ENCODE results near the gene GGT1. TPM values are rescaled to one million over a fixed set of nuclear protein-coding genes. Genes with fewer than 3 reads are reported as not detected.
A peak's percentile ranks its signal among the peaks of the same experiment; 100 is the strongest.
"Not testable (repeated sequence)": the region's sequence is repeated elsewhere in the genome, so short reads cannot be mapped to it uniquely, and the experiment has no call there.

The GGT1 gene
- total RNA-seq, 6 donors from 2014 or later = 57.4 to 220 (median 117) TPM

DNA sequence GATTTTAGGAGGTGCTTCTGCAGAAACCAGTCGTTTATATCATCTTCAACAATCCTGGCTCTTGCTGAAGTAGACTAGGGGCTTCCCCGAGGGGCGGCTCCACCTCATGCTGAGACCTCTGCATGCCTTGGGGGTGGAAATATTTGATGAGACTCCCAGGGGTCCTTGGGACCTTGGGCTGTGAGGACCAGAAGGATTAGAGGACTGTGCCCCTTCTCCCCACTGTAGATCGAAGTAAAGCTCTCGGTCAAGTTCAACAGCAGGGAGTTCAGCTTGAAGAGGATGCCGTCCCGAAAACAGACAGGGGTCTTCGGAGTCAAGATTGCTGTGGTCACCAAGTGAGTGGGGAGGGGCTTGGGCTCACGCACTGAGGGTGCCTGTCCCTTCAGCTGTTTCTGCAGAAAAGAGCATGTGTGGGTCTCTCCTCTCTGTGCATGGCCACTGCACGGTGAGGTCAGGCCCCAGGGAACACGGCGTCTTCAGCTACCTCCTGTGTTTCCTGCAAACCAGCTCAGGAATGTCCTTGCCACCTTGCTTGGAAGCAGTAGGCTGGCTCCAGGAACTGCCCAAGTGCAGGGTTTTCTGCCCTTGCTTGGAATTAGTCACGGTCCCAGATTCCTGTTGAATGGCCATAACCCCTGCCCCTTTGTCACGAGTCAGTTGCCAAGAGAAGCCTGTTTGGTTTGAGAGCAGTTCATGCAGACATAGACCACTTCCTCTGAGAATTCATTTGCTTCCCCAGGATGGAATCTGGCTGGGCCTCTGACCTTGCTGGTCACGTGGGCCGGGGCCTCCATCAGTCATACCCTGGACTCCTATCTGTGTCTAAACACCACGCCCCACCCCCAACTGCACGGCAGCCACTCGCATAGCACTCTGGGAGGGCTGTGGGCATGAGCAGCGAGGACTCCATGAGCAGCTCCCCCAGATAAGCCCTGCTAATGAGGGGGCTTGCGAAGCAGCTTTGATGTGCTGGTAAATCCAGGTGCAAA, 42.7 kb downstream of the GGT1 start:
- not testable (repeated sequence) for H3K27ac ChIP-seq, H3K36me3 ChIP-seq, H3K4me1 ChIP-seq, DNase-seq, H3K27me3 ChIP-seq, H3K9me3 ChIP-seq, H3K4me3 ChIP-seq
- peak in 1 of 2 donors; percentile 70 for ATAC-seq (ENCODE audit: low FRiP score in 2 of 2)
- 46 to 75% methylated on average over 4 to 5 of the region's 21 CpGs for WGBS, 2 donors

DNA sequence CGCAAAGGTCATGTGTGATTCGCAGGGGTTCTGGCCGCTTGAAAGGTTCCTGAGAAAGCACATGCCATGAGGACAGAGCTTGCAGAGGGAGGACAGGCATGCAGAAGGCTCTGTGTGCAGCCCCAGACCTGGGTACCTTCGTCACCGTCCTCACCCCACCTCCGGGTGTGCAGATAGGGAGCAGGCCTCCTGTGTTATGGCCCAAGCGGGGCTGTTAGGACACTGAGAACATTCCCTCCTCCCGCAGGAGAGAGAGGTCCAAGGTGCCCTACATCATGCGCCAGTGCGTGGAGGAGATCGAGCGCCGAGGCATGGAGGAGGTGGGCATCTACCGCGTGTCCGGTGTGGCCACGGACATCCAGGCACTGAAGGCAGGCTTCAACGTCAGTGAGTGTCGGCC, 43.8 kb downstream of the GGT1 start:
- WGBS, 2 donors = 95 to 96% methylated on average over 13 to 14 of the region's 19 CpGs
- ATAC-seq (ENCODE audit: low FRiP score in 2 of 2); H3K27ac ChIP-seq; H3K27me3 ChIP-seq; H3K4me3 ChIP-seq; H3K9me3 ChIP-seq; H3K36me3 ChIP-seq; H3K4me1 ChIP-seq: not testable (repeated sequence)
- DNase-seq = peak in 1 of 2 donors; percentile 43

DNA sequence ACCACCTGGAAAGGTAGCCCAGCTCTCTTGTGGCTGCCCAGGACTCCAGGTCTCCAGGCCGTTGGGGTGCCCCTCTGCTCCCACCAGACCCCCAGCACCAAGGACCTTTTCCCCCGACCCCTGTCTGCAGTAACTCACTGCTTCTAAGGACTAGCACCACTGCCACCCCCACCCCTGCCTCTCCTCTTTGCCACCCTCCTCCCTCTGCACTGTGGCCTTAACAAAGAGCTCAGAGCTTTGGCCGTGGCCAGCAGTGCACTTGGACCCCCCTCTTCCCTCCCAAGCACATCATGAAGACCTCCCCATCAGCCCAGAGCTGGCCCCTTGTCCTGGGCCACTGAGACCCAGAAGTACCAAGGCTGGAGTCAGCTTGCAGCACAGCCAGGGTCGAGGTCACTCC, 46.4 kb downstream of the GGT1 start:
- ATAC-seq (ENCODE audit: low FRiP score in 2 of 2); H3K36me3 ChIP-seq; H3K4me3 ChIP-seq; H3K27ac ChIP-seq; DNase-seq; H3K9me3 ChIP-seq; H3K27me3 ChIP-seq; H3K4me1 ChIP-seq: not testable (repeated sequence)
- WGBS, 2 donors = no CpG with 5 or more reads among the region's 4 CpGs

DNA sequence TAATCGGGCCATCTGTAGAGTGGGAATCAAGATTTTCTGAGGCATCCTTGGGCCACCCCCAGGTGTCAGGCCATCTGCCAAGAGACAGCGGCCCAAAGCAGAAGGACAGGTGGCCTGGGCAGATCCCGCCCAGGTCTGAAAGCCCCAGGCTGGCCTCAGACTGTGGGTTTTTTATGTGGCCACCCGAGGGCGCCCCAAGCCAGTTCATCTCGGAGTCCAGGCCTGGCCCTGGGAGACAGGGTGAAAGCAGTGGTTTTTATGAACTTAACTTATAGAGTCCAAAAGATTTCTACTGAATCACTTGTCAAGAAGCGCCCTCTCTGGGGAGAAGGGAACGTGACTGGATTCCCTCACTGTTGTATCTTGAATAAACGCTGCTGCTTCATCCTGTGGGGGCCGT, 47.9 kb downstream of the GGT1 start:
- ATAC-seq (ENCODE audit: low FRiP score in 2 of 2); H3K27ac ChIP-seq; H3K9me3 ChIP-seq; H3K27me3 ChIP-seq; H3K36me3 ChIP-seq; H3K4me1 ChIP-seq; H3K4me3 ChIP-seq: not testable (repeated sequence)
- TF ChIP-seq, protein P1, sequence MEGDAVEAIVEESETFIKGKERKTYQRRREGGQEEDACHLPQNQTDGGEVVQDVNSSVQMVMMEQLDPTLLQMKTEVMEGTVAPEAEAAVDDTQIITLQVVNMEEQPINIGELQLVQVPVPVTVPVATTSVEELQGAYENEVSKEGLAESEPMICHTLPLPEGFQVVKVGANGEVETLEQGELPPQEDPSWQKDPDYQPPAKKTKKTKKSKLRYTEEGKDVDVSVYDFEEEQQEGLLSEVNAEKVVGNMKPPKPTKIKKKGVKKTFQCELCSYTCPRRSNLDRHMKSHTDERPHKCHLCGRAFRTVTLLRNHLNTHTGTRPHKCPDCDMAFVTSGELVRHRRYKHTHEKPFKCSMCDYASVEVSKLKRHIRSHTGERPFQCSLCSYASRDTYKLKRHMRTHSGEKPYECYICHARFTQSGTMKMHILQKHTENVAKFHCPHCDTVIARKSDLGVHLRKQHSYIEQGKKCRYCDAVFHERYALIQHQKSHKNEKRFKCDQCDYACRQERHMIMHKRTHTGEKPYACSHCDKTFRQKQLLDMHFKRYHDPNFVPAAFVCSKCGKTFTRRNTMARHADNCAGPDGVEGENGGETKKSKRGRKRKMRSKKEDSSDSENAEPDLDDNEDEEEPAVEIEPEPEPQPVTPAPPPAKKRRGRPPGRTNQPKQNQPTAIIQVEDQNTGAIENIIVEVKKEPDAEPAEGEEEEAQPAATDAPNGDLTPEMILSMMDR (IDR thresholded peaks at IDR 0.05) = peak in 1 of 6 experiments; percentile 18
- WGBS, 2 donors = no CpG with 5 or more reads among the region's 10 CpGs
- peak; percentile 61 to 69 for DNase-seq

DNA sequence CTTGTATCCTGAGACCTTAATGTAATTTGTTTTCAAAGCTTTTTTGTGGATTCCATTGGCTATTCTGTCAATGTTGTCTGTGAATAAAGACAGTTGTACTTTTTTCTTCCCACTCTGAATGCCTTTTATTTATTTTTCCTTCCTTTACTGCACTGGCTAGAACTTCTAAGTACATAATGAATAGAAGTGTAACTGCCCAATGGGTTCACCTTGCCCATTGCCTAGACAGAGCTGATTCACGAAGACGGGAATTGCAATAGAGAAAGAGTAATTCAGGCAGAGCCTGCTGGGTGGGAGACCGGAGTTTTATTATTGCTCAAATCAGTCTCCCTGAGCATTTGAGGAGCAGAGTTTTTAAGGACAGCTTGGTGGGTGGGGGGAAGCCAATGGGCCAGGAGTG, 62.4 kb downstream of the GGT1 start:
- not testable (repeated sequence) for H3K36me3 ChIP-seq; H3K27ac ChIP-seq; H3K4me1 ChIP-seq; H3K9me3 ChIP-seq; H3K4me3 ChIP-seq; H3K27me3 ChIP-seq; DNase-seq; ATAC-seq (ENCODE audit: low FRiP score in 2 of 2)
- 95% methylated on average over 3 of the region's 3 CpGs for WGBS, 2 donors

DNA sequence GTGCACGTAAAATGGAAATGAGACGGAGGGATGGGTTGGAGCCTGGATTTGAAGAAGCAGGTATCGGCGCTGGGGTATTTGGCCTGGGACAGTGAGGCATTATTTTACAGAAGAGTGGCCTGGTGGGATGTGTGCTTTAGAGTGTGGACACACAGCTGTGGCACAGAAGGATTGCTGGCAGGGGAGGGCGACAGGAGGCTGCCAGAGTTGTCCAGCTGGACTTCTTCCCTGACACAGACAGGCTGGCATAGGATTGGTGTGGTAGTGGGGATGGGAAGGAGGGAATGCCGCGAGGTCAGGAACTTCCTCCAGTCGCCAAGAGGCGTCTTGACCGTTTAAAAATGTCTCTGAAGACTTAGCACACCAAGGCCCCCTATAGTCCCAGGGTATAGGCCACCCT, 64.9 kb downstream of the GGT1 start:
- H3K4me3 ChIP-seq; H3K4me1 ChIP-seq; DNase-seq; H3K27me3 ChIP-seq; H3K9me3 ChIP-seq; H3K36me3 ChIP-seq; ATAC-seq (ENCODE audit: low FRiP score in 2 of 2); H3K27ac ChIP-seq: not testable (repeated sequence)
- 87 to 97% methylated on average over 4 of the region's 10 CpGs for WGBS, 2 donors

DNA sequence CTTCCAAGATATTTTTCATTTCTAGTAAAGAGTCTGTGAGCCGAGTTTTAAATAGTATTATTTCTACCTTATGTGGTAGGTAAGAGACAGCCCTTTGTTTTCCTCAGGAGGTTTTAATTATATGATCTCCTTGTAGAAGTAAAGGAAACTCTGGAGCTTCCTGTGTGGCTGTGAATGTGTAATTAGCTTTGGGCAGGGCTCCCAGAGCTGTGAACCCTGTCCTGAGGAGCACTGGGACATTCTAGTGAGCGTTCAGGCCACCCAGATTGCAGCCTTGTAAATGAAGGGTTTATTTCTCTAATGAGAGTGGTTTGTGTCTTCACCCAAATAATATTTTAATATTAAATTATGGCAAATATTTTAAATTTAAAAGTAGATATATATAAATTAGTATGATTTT, 69.5 kb downstream of the GGT1 start:
- not testable (repeated sequence) for H3K4me1 ChIP-seq; H3K27me3 ChIP-seq; H3K27ac ChIP-seq; H3K36me3 ChIP-seq; DNase-seq; ATAC-seq (ENCODE audit: low FRiP score in 2 of 2); H3K9me3 ChIP-seq; H3K4me3 ChIP-seq
- 75 to 91% methylated on average over 1 of the region's 2 CpGs for WGBS, 2 donors

Other genes starting within 250 kb of the GGT1 start
- gene ADORA2A, start 175.6 kb upstream of the GGT1 start, total RNA-seq = 10 to 100 TPM in 2 of 6 donors, 1 to 10 TPM in 4; 7.3 to 20.9 (median 8.8) TPM
- gene UPB1, start 107.9 kb upstream of the GGT1 start, total RNA-seq = 1 to 10 TPM in 5 of 6 donors, under 1 TPM in 1; 0.91 to 9.4 (median 1.4) TPM
- 100 to 1,000 TPM in 5 of 6 donors, 10 to 100 TPM in 1; 77.5 to 231 (median 160) TPM for gene GUCD1, start 48.1 kb upstream of the GGT1 start, total RNA-seq
- gene SNRPD3, start 47.2 kb upstream of the GGT1 start, total RNA-seq = 100 to 1,000 TPM in 1 of 6 donors, 10 to 100 TPM in 5; 66.8 to 119 (median 84.8) TPM
- 10 to 100 TPM in 4 of 6 donors, 1 to 10 TPM in 2; 9.7 to 50.3 (median 13.2) TPM for gene LRRC75B, start 10.1 kb upstream of the GGT1 start, total RNA-seq
- not detected for gene PIWIL3, start 171.5 kb downstream of the GGT1 start, total RNA-seq
- 1 to 10 TPM in 4 of 6 donors, under 1 TPM in 2; 0.76 to 4.2 (median 2.8) TPM for gene SGSM1, start 203.0 kb downstream of the GGT1 start, total RNA-seq